Stimulated activated CD4-positive, alpha-beta T cell treated with anti-CD3 and anti-CD28 coated beads, Interleukin-15, amount 100 ng/mL, for 24 hours (primary cell): Measurements from ENCODE around the gene ADAMTS15.

Source experiments
- DNase-seq: peaks from one replicate; pipeline ENCODE4 v3.0.0-alpha.2; 2020

Gene ADAMTS15

DNA sequence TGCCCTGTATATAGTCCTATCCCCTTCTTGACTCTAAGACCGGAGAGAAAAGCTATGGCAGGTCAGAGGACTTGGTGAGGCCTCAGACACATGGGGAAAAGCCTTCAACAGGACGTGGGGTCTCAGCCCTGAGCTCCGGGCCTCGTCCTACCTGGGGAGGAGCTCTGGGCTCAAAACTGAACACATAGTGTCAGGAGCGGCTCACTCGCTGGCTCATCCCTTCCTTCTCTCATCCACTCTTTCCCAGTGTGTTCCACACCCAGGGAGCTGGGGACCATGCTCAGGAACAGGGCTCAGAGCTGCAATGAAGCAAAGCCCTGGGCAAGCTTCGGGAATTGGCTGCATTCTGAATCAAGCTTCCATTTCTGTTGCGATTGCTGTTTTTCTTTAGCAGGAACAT is 14.5 kb downstream of the ADAMTS15 start:
- no peak for DNase-seq

- no peak for DNase-seq
Observed at GRCh38 chr11:130464291-130464812, 15.9 kb downstream of the ADAMTS15 start.

DNA sequence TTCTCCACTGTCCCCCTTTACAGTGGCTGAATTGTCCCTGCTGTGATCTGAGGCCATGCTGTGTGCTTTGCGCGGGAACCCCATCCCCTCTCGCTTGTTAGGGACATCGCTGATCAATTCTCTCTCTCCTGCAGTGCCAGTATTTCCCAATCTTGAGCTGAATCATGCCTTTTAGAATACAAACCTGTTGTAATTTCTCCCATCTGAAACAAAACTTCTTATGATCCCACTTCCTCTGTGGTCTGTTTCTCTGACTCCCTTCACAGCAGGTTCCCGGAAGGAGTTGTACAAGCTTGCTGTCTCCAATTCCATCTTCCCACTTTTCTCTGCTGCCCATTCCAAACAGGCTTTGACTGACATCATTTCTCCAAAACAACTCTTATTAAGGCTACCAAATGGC is 16.8 kb downstream of the ADAMTS15 start:
- no peak for DNase-seq

DNA sequence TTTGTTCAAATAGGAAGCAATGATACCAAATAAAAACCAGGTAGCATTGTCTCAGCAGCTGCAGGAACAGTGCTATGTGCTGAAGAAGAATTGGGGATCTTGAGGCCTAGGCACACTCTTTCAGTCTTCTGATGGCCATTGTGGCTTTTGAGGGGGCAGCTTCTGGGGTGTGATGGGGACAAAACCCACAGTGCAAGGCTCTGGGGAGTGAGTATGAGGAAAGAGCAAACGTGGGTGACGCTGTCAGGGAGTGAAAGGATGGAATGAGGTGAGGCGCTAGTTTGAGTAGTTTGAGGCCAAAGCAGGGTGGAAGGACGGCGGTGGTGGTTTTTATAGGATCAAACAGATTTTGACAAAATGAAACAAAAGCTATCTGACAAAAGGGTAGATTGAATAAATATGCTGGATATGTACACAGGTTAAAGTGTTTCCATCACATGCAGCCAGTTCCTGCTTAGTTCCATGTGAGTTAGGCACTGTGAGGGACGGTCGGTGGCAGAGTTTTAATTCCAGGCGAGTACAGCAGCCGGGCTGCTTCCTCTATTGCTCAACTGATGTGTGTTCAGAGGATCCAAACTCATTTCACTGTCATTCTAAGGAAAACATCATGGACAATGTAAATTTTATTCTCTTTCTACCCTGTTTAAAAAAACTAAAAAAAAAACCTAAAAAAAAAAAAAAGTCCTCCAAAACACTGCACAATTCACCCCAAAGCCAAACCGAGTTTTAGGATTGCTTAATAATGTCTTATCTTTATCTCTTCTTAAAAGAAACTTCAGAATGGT is 18.9 kb downstream of the ADAMTS15 start:
- DNase-seq = no peak

GRCh38 chr11:130469181-130469580 is 20.7 kb downstream of the ADAMTS15 start:
- DNase-seq = no peak

- no peak for DNase-seq
Observed at GRCh38 chr11:130470832-130471706, 22.6 kb downstream of the ADAMTS15 start.

DNA sequence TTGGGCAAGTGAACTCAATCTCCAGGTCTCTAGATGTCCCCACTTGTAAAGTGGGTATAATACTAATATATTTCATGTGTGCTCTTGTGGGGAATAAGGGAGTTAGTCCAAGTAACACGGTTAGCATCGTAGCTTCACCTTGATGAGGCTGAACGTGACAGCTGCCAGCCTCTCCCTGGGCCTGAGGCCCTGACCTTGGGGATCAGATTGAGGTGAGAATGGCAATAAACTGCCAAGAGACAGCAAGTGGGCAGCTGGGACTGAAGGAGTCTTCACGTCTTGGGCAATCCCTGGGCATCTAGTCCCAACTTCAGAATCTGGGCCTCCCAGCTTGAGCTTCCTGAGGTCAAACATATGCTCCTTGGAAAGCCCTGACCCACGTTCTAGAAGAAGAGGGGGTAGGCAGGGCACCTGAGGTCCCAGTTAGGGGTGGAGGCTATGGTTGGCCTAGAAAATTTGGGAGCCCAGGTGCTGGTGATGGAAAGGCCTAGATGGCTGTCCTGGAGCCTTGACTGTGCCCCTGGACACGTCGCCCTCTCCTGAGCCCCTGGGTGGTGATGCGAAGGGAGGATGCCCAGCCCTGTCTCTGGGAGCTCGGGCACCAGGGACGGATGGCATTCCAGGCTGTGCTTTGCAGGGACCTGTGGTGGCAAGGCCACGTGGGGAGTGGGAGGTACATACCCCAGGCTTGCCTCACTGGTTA is 23.4 kb downstream of the ADAMTS15 start:
- DNase-seq = no peak

- no peak for DNase-seq
Observed at GRCh38 chr11:130472434-130472961, 24.1 kb downstream of the ADAMTS15 start.

DNA sequence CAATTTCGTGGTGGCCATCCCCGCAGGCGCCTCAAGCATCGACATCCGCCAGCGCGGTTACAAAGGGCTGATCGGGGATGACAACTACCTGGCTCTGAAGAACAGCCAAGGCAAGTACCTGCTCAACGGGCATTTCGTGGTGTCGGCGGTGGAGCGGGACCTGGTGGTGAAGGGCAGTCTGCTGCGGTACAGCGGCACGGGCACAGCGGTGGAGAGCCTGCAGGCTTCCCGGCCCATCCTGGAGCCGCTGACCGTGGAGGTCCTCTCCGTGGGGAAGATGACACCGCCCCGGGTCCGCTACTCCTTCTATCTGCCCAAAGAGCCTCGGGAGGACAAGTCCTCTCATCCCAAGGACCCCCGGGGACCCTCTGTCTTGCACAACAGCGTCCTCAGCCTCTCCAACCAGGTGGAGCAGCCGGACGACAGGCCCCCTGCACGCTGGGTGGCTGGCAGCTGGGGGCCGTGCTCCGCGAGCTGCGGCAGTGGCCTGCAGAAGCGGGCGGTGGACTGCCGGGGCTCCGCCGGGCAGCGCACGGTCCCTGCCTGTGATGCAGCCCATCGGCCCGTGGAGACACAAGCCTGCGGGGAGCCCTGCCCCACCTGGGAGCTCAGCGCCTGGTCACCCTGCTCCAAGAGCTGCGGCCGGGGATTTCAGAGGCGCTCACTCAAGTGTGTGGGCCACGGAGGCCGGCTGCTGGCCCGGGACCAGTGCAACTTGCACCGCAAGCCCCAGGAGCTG is 24.8 kb downstream of the ADAMTS15 start:
- no peak for DNase-seq

- no peak for DNase-seq
Observed at GRCh38 chr11:130473795-130474377, 25.4 kb downstream of the ADAMTS15 start.

DNA sequence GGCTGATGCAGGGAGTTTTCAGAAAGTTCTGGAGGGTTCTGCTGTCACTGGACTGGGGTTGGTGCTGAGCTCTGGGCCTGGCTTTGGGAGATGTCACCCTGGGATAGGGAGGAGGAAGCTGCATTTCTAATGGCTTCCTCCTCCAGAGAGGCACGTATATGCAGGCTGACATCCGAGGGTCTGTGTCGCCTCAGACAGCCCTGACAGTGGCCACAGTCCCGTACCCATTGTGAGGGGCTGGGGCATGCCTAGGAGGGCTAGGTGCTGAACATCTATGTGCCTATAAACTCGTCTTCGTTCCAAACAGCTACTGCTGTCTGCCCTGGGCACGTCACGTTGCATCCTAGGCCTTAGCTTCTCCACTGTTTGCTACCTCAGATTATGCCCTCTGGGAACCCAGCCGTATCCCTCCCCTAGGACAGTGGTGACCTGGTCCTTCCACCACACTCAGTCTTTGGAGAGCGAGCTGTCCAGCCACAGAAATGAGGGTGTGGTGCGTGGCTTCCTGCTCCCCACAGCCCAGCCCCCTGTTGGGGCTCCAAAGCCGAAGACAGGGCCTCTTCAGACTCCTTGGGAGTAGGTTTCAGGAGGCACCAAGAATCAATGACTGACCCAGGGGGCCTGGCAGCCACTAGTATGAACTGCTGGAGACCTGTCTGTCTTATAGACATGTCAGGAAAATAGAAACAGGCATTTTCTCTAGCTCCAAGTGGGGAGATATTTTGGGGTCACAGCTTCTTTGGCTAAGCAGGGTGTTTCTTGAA is 26.4 kb downstream of the ADAMTS15 start:
- no peak for DNase-seq

DNA sequence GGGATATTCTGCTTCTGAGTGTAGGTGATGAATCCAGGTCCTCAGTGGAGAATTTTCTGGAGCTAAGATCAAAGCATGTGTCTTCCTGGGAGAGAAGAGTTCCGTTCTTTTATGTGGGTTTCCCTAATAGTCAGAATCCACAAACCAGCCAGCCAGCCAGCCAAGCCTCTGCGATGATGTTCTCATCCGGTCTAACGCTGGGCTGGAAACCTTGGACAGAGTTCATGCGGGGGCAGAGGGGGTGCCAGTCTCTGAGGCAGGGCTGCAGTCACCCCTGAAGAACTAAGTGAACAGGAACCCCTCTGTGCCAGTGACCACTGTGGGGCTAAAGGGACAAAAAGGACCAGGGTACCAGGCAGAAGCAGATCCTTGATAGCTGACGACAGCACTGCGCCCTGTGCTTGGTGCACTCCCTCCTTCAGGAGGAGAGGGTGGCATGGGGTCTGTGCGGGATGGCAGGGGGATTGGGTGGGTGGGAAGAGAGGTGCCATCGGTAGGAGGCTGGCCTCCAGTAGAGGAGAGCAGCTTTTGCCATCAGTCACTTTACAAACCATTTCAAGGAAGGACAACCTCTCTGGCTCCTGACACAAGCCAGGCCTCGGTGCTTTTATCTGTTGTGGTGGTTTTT is 27.1 kb downstream of the ADAMTS15 start:
- DNase-seq = no peak

DNA sequence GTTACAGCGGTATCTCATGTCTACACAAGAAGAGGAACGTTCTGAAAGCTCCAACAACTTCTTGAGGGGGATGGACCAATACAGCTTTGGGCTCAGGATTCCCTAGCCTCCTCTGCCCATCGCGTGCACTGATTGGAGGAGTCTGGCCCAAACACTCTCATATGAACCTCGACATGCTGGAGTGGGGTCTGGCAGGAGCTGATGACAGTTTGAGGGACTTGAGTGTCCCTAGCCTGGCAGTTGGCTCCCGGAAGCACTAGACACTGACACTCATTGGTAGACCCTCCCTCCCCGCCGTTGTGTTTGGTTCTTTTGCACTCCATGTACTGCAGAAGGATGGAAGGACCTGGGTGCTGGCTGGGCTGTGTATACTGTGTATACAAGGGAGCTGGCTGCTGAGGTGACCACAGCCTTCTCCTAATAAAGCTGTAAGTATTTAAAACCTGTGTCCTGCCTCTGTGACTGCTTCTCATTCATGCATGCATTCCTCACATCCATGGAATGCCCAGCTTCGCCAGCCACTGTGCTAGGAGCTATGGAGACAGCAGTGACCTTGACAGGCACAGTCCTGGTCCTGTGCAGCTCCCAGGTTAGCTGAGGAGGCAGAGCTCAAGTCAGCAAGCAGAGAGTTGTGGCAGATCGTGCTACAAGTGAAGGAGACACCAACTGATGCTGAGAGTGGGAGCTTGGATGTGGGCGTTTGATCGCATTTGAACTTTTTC is 27.9 kb downstream of the ADAMTS15 start:
- no peak for DNase-seq

GRCh38 chr11:130476922-130477491 is 28.6 kb downstream of the ADAMTS15 start:
- no peak for DNase-seq

DNA sequence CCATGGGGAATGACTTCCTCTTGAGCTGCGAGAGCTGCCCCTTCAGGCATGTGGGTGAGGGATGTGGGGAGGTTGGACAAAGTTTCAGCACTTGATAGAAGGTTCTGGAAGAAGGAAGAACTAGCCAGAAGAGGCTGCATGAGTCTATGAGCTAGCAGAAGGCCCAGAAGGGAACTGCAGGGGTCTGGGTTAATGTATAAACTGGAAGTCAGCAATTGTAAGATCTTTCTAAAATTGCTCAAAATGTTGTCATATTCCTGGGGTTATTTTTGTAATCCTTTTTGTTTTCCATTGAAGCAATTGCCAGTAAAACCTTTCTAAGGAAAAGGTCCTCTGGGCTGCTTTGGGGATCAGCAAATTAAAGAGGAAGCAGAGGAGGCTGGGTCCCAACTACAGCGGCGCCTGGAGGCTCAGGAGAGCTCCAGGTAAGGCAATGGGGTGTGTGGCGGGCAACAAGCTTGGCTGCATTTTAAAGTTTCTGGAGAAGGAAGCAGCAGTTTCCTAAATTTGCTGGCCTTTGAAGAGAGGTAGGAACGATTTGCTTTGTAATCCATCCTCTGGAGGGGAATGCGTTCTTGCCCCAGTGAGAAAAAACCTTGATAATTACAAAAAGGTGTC is 29.2 kb downstream of the ADAMTS15 start:
- DNase-seq = no peak

- no peak for DNase-seq
Observed at GRCh38 chr11:130478204-130478701, 29.8 kb downstream of the ADAMTS15 start.

DNA sequence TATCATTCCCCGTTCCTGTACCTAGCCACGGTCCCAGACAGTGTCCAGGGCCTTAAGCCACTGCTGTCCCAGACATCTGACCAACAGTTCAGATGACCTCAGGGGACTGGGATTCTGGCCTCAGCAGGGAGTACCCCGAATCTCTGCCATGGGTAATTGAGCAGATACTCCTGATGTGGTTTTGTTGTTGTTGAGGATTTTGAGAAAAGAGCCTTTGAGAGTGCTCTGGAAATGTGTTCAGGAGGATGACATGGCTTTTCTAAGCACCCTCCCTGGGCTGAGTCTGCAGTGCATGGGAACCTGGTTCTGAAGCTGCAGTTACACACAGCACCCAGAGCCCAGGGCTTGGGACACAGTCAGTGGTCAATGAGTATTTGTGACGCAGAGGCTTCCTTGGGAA is 30.4 kb downstream of the ADAMTS15 start:
- no peak for DNase-seq

- DNase-seq = no peak
Observed at GRCh38 chr11:130480186-130480585, 31.7 kb downstream of the ADAMTS15 start.

GRCh38 chr11:130480711-130481140 is 32.3 kb downstream of the ADAMTS15 start:
- DNase-seq = no peak
